Cardiac muscle cell (in vitro differentiated cells and primary cell): ENCODE measurements around the gene CUEDC1. TPM values are rescaled to one million over a fixed set of nuclear protein-coding genes. Genes with fewer than 3 reads are reported as not detected.
A peak's percentile ranks its signal among the peaks of the same experiment; 100 is the strongest.

Source experiments
- DNase-seq, 2 donors: peaks; one replicate each; pipeline versions ENCODE4 v3.0.0 to v3.0.0-alpha.2; 2010 to 2017; ENCODE audit warnings: low read depth in 1 of 2, low spot score in 1 of 2
- H3K27ac ChIP-seq: fragments of 200-600 bp; sonication (generic); 2 replicates; pipeline ENCODE4 v1.5.1; 2016
- H3K27me3 ChIP-seq: fragments of 200-600 bp; sonication (generic); 2 replicates; pipeline ENCODE4 v1.6.0; 2016; ENCODE audit warnings: control low read depth
- H3K36me3 ChIP-seq: fragments of 200-600 bp; sonication (generic); 2 replicates; pipeline ENCODE4 v1.5.1; 2016; ENCODE audit warnings: control low read depth
- H3K4me1 ChIP-seq: fragments of 200-600 bp; sonication (generic); 2 replicates; pipeline ENCODE4 v1.8.1; 2017; ENCODE audit warnings: low read depth, mild to moderate bottlenecking, mixed run types
- H3K4me3 ChIP-seq: fragments of 200-600 bp; sonication (generic); 2 replicates; pipeline ENCODE4 v1.5.1; 2016; ENCODE audit warnings: mild to moderate bottlenecking
- H3K9me3 ChIP-seq: fragments of 200-600 bp; sonication (generic); 2 replicates; pipeline ENCODE4 v1.5.1; 2017; ENCODE audit warnings: low read depth, mild to moderate bottlenecking, control low read depth
- CTCF ChIP-seq: IDR thresholded peaks from 2 replicates; pipeline ENCODE4 v1.5.1; 2012; ENCODE audit warnings: low read depth, mild to moderate bottlenecking, low read length
- polyA plus RNA-seq: library from polyadenylated mRNA; unstranded; fragments of >200 nt; fragmentation: Nextera tagmentation; extraction: Ambion mirVana; gene quantifications from 2 replicates; pipeline ENCODE4 v1.2.1, GENCODE V29; 2016
- total RNA-seq: library from RNA; depleted of rRNA; stranded (reverse); fragments of >200 nt; gene quantifications from 2 replicates; pipeline ENCODE4 v1.2.3, GENCODE V29; 2016

CUEDC1 gene
- total and polyA plus RNA-seq, 2 experiments from 2014 or later, result 10.9 to 18.3 TPM

- no peak overlapping the region for H3K27ac ChIP-seq
- peak in 1 of 2 donors; percentile 91 for DNase-seq
Measured at GRCh38 chr17:57868007-57868909, 87.0 kb downstream of the CUEDC1 start.

GRCh38 chr17:57867126-57867525 lies 88.1 kb downstream of the CUEDC1 start:
- Histone ChIP-seq H3K36me3 (no peaks in the 10 kb centered on the region), H3K4me1 (no peaks in the 10 kb centered on the region), H3K27me3 (peaks cover 3% of the 10 kb centered on the region), H3K27ac (no peak overlapping the region), H3K4me3 (no peak overlapping the region), H3K9me3 (no peaks in the 10 kb centered on the region)
- DNase-seq, result no peak
- no peak for TF ChIP-seq CTCF

More at GRCh38 chr17:57868007-57868909, 87.0 kb downstream of the CUEDC1 start:
- H3K4me3 ChIP-seq, result no peak overlapping the region
- no peaks in the 10 kb centered on the region for H3K9me3 ChIP-seq
- no peaks in the 10 kb centered on the region for H3K27me3 ChIP-seq
- no peaks in the 10 kb centered on the region for H3K4me1 ChIP-seq
- H3K36me3 ChIP-seq, result no peaks in the 10 kb centered on the region
- TF ChIP-seq CTCF, result peak; percentile 55

- TF ChIP-seq CTCF, result no peak
- no peaks in the 10 kb centered on the region for H3K36me3 ChIP-seq
- no peaks in the 10 kb centered on the region for H3K4me1 ChIP-seq
- H3K27ac ChIP-seq, result no peak overlapping the region
- H3K27me3 ChIP-seq, result peaks cover 3% of the 10 kb centered on the region
- no peak for DNase-seq
- H3K4me3 ChIP-seq, result no peak overlapping the region
- no peaks in the 10 kb centered on the region for H3K9me3 ChIP-seq
Measured at GRCh38 chr17:57866723-57867122, 88.5 kb downstream of the CUEDC1 start.

- peaks cover 3% of the 10 kb centered on the region for H3K27me3 ChIP-seq
- H3K36me3 ChIP-seq, result no peaks in the 10 kb centered on the region
- no peak for DNase-seq
- H3K4me1 ChIP-seq, result no peaks in the 10 kb centered on the region
- H3K4me3 ChIP-seq, result no peak overlapping the region
- no peak for TF ChIP-seq CTCF
- no peak overlapping the region for H3K27ac ChIP-seq
- H3K9me3 ChIP-seq, result no peaks in the 10 kb centered on the region
Measured at GRCh38 chr17:57866319-57866718, 88.9 kb downstream of the CUEDC1 start.

GRCh38 chr17:57864273-57864672 lies 90.9 kb downstream of the CUEDC1 start:
- DNase-seq, result no peak
- Histone ChIP-seq H3K4me3 (no peak overlapping the region), H3K9me3 (no peaks in the 10 kb centered on the region), H3K4me1 (no peaks in the 10 kb centered on the region), H3K27me3 (peaks cover 3% of the 10 kb centered on the region), H3K36me3 (no peaks in the 10 kb centered on the region), H3K27ac (no peak overlapping the region)
- TF ChIP-seq CTCF, result no peak
